Astrocyte of the cerebellum (primary cell): ENCODE data around the gene DRAM1.
"Not testable (repeated sequence)": the region's sequence is repeated elsewhere in the genome, so short reads cannot be mapped to it uniquely, and the experiment has no call there.

Experiments used
- DNase-seq: peaks from one replicate; pipeline ENCODE4 v3.0.0-alpha.2; 2011; ENCODE audit warnings: low read depth
- H3K4me3 ChIP-seq: 2 replicates; pipeline ENCODE4 v1.5.1; 2011; ENCODE audit warnings: mild to moderate bottlenecking, low read depth, low read length, moderate library complexity
- in situ Hi-C: cut with HindIII; loops from 2 replicates; pipeline ENCODE4 v1.10.0; 2017; ENCODE audit warnings: low sequenced_read_pairs
- TF ChIP-seq, protein P1 (sequence below): IDR thresholded peaks from 2 replicates; pipeline ENCODE4 v1.5.1; 2012; ENCODE audit warnings: low read length, low read depth, moderate library complexity, mild to moderate bottlenecking; ENCODE audit errors: missing control alignments

The DRAM1 gene

DNA sequence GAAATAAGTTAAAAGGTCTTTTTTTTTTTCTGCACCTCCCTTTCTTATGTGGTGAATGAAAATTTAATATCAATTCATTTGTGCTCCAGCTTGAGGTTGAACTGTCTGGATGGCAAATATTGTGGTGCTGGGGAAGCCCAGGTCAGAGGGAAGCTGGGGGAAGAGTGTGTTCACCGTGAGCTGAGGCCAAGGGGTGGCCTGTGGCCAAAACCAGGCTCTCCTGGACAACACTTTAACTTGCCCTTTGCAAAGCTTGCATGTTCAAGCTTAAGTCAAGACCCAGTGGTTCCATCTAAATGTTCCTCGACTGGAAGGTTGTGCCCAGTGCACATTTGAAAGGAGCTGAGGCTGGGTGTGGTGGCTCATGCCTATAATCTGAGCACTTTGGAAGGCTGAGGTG, 28.8 kb downstream of the DRAM1 start:
- no peak for DNase-seq
- no peak overlapping the region for H3K4me3 ChIP-seq
- in situ Hi-C loops = no loop called here
- TF ChIP-seq, protein P1, sequence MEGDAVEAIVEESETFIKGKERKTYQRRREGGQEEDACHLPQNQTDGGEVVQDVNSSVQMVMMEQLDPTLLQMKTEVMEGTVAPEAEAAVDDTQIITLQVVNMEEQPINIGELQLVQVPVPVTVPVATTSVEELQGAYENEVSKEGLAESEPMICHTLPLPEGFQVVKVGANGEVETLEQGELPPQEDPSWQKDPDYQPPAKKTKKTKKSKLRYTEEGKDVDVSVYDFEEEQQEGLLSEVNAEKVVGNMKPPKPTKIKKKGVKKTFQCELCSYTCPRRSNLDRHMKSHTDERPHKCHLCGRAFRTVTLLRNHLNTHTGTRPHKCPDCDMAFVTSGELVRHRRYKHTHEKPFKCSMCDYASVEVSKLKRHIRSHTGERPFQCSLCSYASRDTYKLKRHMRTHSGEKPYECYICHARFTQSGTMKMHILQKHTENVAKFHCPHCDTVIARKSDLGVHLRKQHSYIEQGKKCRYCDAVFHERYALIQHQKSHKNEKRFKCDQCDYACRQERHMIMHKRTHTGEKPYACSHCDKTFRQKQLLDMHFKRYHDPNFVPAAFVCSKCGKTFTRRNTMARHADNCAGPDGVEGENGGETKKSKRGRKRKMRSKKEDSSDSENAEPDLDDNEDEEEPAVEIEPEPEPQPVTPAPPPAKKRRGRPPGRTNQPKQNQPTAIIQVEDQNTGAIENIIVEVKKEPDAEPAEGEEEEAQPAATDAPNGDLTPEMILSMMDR = no peak

DNA sequence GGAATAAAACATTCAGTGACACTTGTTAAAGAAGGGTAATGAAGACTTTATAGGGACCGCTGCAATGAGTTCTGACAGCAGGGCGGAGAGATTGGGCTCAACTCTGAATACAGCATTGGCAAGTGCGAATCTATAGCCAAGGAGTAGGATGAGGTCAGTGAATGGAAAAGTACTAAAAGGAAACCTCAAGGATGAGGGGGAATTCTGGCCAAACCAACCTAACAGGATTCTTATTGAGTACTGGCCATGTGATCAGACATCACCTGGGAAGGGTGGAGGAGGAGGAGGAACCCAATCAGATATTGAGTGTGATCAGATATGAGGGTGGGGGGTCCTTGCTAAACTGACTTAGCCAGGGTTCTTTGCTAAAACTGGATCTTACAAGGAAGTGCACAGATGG, 31.0 kb downstream of the DRAM1 start:
- in situ Hi-C loops = no loop called here
- no peak for DNase-seq
- TF ChIP-seq, protein P1 = no peak

DNA sequence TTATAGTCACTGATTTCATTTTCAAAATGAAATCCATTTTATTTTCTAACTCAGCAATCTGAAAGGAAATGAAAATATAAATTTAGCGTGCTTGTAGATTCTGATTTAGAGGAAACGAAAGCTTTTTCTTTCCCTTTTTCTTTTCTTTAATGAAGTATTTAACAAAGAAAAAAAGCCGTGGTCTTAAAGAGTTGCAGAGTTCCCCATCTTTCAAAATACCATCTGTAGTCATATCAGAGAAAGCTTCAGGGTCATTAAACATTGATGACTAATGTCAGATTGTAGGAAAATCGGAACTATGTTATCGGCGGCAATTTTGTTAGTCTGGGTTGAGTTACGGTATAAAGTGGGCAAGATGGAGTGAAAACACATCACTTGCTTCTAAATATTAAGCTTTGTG, 32.3 kb downstream of the DRAM1 start:
- in situ Hi-C loops = no loop called here
- no peak for DNase-seq
- H3K4me3 ChIP-seq = no peak overlapping the region
- TF ChIP-seq, protein P1 = no peak

More for the DNA sequence above, 31.0 kb downstream of the DRAM1 start:
- H3K4me3 ChIP-seq = no peak overlapping the region

DNA sequence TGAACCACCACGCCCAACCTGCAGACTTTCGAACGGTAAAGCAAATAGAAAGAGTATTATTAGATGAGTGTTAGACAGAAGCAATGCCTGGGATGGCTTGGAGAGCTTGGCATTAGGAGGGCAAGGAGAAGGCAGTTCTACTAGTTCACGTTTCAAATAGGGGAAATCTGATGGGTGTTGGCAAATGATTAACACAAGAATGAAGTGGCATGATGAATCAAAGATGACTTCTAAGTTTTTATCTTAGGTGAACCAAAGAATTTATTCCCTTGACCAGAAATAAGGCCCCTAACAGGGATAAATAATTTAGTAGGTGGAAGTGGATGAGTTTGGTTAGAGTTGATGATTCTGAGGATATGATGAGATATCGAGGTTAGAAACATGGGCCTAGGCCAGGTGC, 38.5 kb downstream of the DRAM1 start:
- DNase-seq = no peak

DNA sequence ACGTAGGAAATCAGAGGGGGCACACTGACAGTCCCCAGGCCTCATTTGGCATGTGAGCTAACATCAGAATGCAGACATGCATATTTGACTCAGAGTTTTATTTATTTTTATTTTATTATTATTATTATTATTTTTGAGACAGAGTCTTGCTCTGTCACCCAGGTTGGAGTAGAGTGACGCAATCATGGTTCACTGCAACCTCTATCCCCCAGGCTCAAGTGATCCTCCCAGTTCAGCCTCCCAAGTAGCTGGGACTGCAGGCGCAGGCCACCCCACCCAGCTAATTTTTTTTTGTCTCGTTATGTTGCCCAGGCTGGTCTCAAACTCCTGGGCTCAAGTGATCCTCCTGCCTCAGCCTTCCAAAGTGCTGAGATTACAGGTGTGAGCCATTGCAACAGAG, 41.4 kb downstream of the DRAM1 start:
- DNase-seq, in situ Hi-C loops, H3K4me3 ChIP-seq: not testable (repeated sequence)

More for the DNA sequence above, 38.5 kb downstream of the DRAM1 start:
- no peak overlapping the region for H3K4me3 ChIP-seq
- in situ Hi-C loops = no loop called here
- TF ChIP-seq, protein P1 = no peak

DNA sequence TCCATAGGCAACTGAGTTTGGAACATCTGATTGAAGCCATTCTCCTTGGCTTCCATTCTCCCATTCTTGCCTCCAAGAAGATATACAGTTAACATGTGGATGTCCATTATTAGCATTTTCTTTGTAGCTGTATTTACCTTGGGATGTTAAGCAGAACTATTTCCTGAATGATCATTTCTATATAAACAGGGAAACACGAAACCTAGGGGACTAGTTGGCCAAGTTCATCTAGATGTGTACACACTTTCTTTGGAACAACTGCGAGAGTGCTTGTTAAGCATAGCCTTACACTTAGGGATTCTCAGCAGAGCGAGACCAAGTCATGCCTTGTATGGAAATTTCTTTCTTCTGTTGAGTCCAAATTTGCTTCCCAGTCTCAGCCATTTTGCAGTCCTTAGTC, 42.1 kb downstream of the DRAM1 start:
- no peak for DNase-seq
- H3K4me3 ChIP-seq = no peak overlapping the region
- TF ChIP-seq, protein P1 = no peak
- in situ Hi-C loops = no loop called here

DNA sequence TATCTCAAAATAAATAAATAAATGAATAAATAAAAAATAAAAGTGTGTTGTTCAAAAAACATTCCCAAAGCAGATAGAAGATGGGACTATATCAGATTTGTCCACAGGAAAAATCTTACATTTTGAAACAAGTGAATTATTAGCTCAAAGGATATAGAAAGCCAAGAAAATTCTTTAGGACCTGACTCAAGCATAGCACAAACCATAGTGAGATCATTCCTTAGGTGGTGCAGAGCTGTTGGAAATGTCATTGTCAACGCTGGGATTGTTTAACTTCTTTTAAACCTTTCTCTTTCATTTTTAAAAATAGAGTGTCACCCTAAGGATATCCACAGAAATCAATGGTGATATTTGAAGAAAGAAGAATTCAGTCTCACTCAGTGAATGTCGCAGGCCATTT, 43.5 kb downstream of the DRAM1 start:
- in situ Hi-C loops = no loop called here
- TF ChIP-seq, protein P1 = no peak
- no peak overlapping the region for H3K4me3 ChIP-seq
- DNase-seq = no peak
